Measurements from ENCODE around the gene FEZF1.

DNA sequence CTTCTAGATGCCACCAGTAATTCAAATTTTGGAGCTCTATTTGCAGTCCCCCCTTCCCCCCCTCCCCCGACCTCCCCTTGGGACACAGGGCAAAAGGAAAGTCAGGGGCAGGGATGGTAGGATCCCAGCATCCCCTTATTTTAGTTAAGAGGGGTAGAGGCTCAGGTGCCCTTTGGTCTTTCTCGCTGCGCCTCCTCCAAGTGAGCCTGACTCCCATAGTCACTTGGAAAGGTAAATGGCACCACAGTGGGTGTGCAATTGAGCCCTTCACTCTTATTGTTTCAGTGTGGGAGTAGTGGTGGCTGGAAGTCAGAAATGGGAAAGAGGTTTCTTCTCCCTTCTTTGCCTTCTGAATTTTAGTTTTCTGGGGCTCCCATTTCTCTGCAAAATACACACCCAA lies 8.2 kb upstream of the FEZF1 start:
- TF ChIP-seq CTCF (IDR thresholded peaks at IDR 0.05), result no peak
- TF ChIP-seq POLR2A (IDR thresholded peaks at IDR 0.05), result no peak
